ENCODE data around the gene PSG1.

GRCh38 chr19:42816894-42817293 is 62.6 kb downstream of the PSG1 start:
- no peak for TF ChIP-seq CTCF (IDR thresholded peaks at IDR 0.05; ENCODE audit: insufficient read depth, low read length, poor library complexity, severe bottlenecking)
- no peak for TF ChIP-seq EZH2phosphoT487 (conservative IDR thresholded peaks at IDR 0.05; ENCODE audit: low read length)
